HEK293T (cell line): Measurements from ENCODE around the gene CBFA2T2.

ENCODE experiments used
- BHLHE40 ChIP-seq: fragments of 450-650 bp; IDR thresholded peaks from 2 replicates; pipeline ENCODE4 v1.6.1; 2016; ENCODE audit warnings: mild to moderate bottlenecking, moderate library complexity, borderline replicate concordance
- FOXM1 ChIP-seq: fragments of 450-650 bp; IDR thresholded peaks from 2 replicates; pipeline ENCODE4 v1.6.1; 2017; ENCODE audit warnings: mild to moderate bottlenecking, borderline replicate concordance
- TARDBP ChIP-seq: fragments of 450-650 bp; IDR thresholded peaks from 2 replicates; pipeline ENCODE4 v1.6.1; 2016

DNA sequence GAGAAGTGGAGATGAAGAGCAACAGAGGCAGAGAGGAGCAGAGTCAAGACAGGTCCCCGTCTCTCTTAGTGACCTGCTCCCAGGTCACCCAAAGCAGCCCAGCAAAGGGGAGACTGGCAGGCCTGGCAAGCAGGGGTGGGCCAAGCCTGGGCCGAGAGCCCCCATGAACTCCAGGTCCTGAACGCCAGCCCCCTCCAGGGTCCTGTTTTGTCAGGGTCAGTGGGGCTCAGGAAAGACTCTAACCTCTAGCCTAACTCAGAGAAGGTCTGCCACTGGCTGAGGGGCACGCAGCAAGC, 183.2 kb downstream of the CBFA2T2 start:
- TF ChIP-seq TARDBP (no peak), BHLHE40 (no peak), FOXM1 (no peak)
